GM12875 (cell line): ENCODE data around the gene NDEL1.

Experiments used
- H3K4me3 ChIP-seq: one replicate; pipeline ENCODE4 v1.5.1; 2011; ENCODE audit warnings: low read depth, low read length, control low read depth
- CTCF ChIP-seq: IDR thresholded peaks from 2 replicates; pipeline ENCODE4 v1.5.1; 2011; ENCODE audit warnings: low read depth, mild to moderate bottlenecking, control low read depth, inconsistent platforms, low read length, moderate library complexity, borderline replicate concordance; ENCODE audit not compliant: insufficient read depth

The NDEL1 gene

DNA sequence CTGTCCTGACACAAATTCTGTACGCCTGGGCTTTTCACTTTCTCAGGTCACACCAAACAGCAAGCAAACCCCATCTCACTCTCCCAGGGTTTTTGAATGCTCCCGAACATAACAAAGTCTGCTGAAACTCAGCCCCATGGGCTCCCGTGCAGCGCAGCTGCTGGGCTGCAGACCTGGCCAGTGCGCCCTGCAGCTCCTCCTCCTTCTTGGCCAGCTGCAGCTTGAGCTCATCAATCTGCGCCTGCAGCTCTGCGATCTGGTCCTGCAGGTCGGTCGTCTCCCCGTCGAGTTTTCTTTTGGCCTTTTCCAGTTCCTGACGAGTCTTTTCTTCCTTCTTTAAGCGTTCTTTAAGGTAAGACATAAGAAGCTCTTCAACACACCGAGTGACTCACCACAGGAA is 70.5 kb downstream of the NDEL1 start:
- no peak for TF ChIP-seq CTCF
- no peak overlapping the region for H3K4me3 ChIP-seq

DNA sequence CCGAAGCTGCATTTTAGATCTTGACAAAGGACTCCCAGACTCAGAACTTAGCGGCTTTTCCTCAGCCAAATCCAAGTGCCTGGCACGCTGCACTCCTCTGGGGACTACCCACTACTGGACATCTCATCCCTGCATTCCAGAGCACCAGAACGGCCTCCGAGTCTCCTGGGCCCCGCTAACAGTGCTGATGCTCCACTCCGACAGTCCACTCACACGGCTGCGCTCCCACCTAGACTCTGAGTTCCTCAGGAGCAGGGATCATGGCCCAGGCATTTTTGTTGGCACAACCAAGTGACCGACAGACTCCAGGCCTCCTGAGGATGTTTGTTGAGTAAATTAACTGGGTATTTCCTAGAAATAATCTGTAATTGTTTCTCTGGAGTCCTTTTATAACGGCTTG is 79.1 kb downstream of the NDEL1 start:
- no peak for TF ChIP-seq CTCF
- H3K4me3 ChIP-seq, result no peak overlapping the region
